ENCODE measurements around the gene ZNF180.
"Not testable (repeated sequence)": the region's sequence is repeated elsewhere in the genome, so short reads cannot be mapped to it uniquely, and the experiment has no call there.

The ZNF180 gene

GRCh38 chr19:44496711-44497110 is 3.6 kb downstream of the ZNF180 start:
- DNase-seq, result no peak

- peak; percentile 1 for DNase-seq
Observed at GRCh38 chr19:44476559-44477408, 23.5 kb downstream of the ZNF180 start.

GRCh38 chr19:44468730-44469129 is 31.6 kb downstream of the ZNF180 start:
- not testable (repeated sequence) for DNase-seq

- DNase-seq, result not testable (repeated sequence)
Observed at GRCh38 chr19:44462600-44463286, 37.6 kb downstream of the ZNF180 start.

GRCh38 chr19:44456016-44456415 is 44.3 kb downstream of the ZNF180 start:
- not testable (repeated sequence) for DNase-seq

- DNase-seq, result no peak
Observed at GRCh38 chr19:44455100-44455499, 45.2 kb downstream of the ZNF180 start.

- no peak for DNase-seq
Observed at GRCh38 chr19:44452367-44452766, 48.0 kb downstream of the ZNF180 start.

GRCh38 chr19:44451687-44452086 is 48.6 kb downstream of the ZNF180 start:
- DNase-seq, result no peak

- peak; percentile 67 for DNase-seq
Observed at GRCh38 chr19:44447916-44448674, 52.2 kb downstream of the ZNF180 start, which contains the start of gene ZNF229. ZNF229 (minus strand) TSS chr19:44448472; CDS start chr19:44442847, 5,625 bp downstream.

- no peak for DNase-seq
Observed at GRCh38 chr19:44438441-44438840, 61.9 kb downstream of the ZNF180 start.

GRCh38 chr19:44435441-44435840 is 64.9 kb downstream of the ZNF180 start:
- no peak for DNase-seq

GRCh38 chr19:44430956-44431355 is 69.4 kb downstream of the ZNF180 start:
- no peak for DNase-seq
